ENCODE results near the gene PANX2. TPM values are rescaled to one million over a fixed set of nuclear protein-coding genes. Genes with fewer than 3 reads are reported as not detected.

Gene PANX2
- total RNA-seq, 1 donor, result 0.43 TPM

DNA sequence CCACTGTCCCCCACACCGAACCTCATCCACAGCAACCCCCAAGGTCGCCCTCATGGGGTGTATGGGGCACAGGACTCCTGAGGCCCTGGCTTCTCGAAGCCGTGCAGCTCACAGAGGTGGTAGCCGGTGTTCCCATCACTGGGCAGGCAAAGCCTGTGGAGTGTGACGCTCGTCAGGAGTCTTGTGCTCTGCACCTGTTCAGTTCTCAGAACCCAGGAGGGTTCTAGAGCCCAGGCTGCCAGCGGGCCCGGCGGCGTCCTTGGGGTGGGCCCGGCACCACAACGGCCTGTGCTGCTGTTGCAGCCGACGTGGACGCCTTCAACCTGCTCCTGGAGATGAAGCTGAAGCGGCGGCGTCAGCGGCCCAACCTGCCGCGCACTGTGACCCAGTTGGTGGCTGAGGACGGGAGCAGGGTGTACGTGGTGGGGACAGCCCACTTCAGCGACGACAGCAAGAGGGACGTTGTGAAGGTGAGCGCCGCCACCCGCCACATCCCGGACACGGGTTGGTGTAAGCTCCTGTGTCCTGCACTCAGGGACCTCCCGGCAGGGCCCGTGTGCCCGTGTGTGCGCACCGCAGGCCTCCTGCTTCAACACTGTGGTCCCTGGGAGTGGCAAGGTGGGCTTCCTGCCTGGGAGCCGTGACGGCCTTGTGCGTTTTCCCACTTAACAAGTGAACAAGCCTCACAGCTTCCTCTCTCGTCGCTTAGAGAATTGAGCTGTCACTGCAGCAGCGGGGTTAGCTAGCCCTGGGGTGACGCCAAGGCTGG lies 23.7 kb downstream of the PANX2 start:
- TF ChIP-seq, protein P1, sequence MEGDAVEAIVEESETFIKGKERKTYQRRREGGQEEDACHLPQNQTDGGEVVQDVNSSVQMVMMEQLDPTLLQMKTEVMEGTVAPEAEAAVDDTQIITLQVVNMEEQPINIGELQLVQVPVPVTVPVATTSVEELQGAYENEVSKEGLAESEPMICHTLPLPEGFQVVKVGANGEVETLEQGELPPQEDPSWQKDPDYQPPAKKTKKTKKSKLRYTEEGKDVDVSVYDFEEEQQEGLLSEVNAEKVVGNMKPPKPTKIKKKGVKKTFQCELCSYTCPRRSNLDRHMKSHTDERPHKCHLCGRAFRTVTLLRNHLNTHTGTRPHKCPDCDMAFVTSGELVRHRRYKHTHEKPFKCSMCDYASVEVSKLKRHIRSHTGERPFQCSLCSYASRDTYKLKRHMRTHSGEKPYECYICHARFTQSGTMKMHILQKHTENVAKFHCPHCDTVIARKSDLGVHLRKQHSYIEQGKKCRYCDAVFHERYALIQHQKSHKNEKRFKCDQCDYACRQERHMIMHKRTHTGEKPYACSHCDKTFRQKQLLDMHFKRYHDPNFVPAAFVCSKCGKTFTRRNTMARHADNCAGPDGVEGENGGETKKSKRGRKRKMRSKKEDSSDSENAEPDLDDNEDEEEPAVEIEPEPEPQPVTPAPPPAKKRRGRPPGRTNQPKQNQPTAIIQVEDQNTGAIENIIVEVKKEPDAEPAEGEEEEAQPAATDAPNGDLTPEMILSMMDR (IDR thresholded peaks at IDR 0.05; ENCODE audit: insufficient read depth, low read depth, low read length), result no peak
- no peak overlapping the region for H3K4me3 ChIP-seq (ENCODE audit: low read depth, low read length)
- no peak for DNase-seq (ENCODE audit: low read depth)

DNA sequence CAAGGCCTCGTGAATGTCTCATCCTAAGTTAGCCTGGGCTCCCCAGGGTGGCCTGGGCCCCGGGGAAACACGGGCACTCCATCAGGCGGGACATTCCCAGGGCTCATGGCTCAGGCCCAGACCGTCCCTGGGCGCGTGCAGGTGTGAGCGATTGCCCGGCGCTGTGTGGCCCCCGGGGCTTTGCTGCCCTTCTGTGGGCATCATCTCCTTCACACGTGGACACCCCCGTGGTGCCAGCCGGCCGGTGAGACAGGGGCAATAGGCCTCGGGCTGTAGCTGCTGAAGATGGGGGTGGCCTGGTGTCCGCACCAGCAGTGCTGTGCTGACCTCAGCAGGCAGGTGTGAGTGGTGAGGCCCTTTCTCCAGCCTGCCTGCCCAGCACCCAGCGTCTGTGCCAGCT lies 25.7 kb downstream of the PANX2 start:
- TF ChIP-seq, protein P1 (IDR thresholded peaks at IDR 0.05; ENCODE audit: insufficient read depth, low read depth, low read length), result no peak
- DNase-seq (ENCODE audit: low read depth), result no peak
- H3K4me3 ChIP-seq (ENCODE audit: low read depth, low read length), result no peak overlapping the region

DNA sequence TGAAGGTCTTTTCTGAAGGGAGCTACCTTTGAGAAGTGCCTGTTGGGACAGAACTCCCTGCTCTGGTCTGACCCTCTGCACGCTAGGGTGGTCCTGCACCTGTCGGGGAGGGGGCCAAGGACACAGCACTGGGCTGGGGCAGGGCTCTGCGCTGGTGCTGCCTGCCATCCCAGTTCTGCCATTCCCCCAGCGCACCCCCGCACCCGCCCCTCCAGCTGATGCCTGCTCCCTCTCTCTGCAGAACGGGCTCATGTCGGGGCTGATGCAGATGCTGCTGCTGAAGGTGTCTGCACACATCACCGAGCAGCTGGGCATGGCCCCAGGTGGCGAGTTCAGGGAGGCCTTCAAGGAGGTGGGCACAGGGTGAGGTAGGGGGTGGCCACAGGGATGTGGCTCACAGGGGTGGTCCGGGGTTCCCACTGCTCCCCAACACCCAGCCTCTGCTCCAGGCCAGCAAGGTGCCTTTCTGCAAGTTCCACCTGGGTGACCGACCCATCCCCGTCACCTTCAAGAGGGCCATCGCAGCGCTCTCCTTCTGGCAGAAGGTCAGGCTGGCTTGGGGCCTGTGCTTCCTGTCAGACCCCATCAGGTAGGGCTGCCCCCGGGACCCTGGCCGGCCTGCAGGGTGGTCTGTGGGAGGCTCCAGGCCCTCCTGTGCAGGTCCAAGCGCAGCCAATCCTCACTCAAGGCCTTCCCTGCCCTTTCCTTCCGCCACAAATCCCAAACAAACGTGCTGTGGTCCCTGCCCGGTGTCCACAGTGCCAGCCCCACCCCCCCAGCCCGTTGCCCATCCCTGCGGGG lies 26.7 kb downstream of the PANX2 start:
- TF ChIP-seq, protein P1 (IDR thresholded peaks at IDR 0.05; ENCODE audit: insufficient read depth, low read depth, low read length), result no peak
- H3K4me3 ChIP-seq (ENCODE audit: low read depth, low read length), result no peak overlapping the region
- no peak for DNase-seq (ENCODE audit: low read depth)

DNA sequence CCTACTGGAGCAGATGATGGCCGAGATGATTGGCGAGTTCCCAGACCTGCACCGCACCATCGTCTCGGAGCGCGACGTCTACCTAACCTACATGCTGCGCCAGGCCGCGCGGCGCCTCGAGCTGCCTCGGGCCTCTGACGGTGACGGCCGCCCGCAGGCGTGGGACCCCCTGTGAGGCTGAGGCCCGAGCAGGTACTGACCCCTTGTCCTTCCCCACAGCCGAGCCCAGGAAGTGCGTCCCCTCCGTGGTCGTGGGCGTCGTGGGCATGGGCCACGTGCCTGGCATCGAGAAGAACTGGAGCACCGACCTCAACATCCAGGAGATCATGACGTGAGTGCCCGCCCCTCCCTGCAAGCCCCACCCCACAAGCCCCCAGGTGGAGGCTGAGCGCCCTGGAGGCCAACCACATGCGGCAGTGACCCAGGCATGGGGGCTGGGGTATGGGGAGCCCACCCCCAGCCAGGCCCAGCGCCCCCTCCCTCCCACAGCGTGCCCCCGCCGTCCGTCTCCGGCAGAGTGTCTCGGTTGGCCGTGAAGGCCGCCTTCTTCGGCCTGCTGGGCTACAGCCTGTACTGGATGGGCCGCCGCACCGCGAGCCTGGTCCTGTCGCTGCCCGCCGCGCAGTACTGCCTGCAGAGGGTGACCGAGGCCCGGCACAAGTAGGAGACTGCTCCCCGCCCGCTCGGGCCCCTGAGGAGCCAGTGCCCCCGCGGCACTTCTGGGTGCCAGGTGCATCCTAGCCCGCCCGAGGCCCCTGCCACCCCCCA lies 27.5 kb downstream of the PANX2 start:
- DNase-seq (ENCODE audit: low read depth), result no peak
- TF ChIP-seq, protein P1 (IDR thresholded peaks at IDR 0.05; ENCODE audit: insufficient read depth, low read depth, low read length), result no peak
- H3K4me3 ChIP-seq (ENCODE audit: low read depth, low read length), result no peak overlapping the region

DNA sequence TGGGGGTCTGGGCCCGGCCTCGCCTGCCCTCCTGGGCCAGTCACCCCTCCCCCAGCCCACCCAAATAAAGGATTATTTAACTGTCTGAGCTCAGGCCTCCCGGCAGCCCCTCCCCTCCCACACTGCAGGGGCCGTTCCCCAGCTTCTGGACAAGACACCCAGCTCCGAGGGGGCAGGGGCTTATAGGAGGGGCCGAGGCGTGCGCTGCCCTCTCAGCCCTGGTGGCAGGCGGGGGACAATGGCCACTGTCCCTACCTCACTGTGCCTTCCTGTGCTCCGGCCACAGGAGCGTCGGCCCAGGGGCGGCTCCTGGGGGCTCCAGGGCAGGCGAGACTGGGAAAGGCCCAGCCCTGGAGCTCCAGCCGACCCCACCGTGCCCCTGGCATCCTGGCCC lies 28.1 kb downstream of the PANX2 start:
- no peak overlapping the region for H3K4me3 ChIP-seq (ENCODE audit: low read depth, low read length)
- no peak for DNase-seq (ENCODE audit: low read depth)
- TF ChIP-seq, protein P1 (IDR thresholded peaks at IDR 0.05; ENCODE audit: insufficient read depth, low read depth, low read length), result no peak

DNA sequence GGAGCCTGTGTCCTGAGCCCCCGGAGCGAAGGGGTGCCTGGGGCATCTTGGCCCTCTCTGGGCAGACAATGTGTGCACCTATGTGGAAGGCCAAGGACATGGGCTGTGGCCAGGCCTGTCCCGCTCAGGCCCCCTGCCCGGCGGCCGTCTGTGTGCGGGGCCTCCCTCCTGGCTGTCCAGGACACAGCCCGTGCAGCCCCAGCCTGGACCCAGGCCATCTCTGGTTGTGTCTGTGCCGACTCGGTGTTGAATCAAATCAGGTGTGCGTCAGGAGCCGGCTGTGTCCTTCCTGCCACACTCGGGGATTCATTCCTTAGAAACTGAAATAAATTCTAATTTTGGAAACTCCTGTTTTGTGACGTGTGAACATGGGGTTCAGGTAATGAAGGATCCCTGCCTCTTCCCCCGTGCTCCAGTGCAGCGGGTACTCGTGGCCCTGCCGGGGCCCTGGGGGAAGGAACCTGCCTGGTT lies 28.8 kb downstream of the PANX2 start:
- no peak overlapping the region for H3K4me3 ChIP-seq (ENCODE audit: low read depth, low read length)
- DNase-seq (ENCODE audit: low read depth), result no peak
- TF ChIP-seq, protein P1 (IDR thresholded peaks at IDR 0.05; ENCODE audit: insufficient read depth, low read depth, low read length), result no peak
